A549 (cell line): ENCODE data around the gene EMC8. TPM values are rescaled to one million over a fixed set of nuclear protein-coding genes. Genes with fewer than 3 reads are reported as not detected.

Experiments used
- ATAC-seq, 2 experiments: fragments of 200-7000 bp in 1 of 2; fragments of >200 bp in 1 of 2; cut with Nextera tagmentation in 1 of 2; cut with Tn5 transposase in 1 of 2; 3 replicates each; pipeline versions ENCODE4 v1.8.0 to v1.9.1; 2018 to 2020; ENCODE audit warnings: mild to moderate bottlenecking in 1 of 2, moderate library complexity in 1 of 2
- CTCF ChIA-PET: fragments of 300-600 bp; sonication (Branson Sonifier 250); formaldehyde crosslinking; extraction: SDS; loops from one replicate; lab custom pipeline; 2021; ENCODE audit warnings: antibody characterized with exemption, inconsistent platforms; lab: Yijun Ruan, JAX
- POLR2A ChIA-PET: fragments of 350-600 bp; formaldehyde crosslinking; extraction: SDS; loops from one replicate; lab custom pipeline; 2021; ENCODE audit warnings: antibody characterized with exemption, inconsistent platforms; lab: Yijun Ruan, JAX
- DNase-seq, 2 experiments: peaks; one replicate each; pipeline versions ENCODE4 v3.0.0 to v3.0.0-alpha.2; 2011 to 2016; ENCODE audit warnings: low read depth in 1 of 2, low spot score in 1 of 2
- FAIRE-seq: peaks from 2 replicates; lab custom pipeline; 2011; peaks lifted over from hg19 to GRCh38; lab: Jason Lieb, UNC
- H3K27ac ChIP-seq, 2 experiments: fragments of >200 bp; sonication (Bioruptor Twin); formaldehyde crosslinking; 3 replicates each; pipeline ENCODE4 v1.5.1; 2016 to 2017
- H3K4me1 ChIP-seq: fragments of >200 bp; sonication (Bioruptor Twin); formaldehyde crosslinking; 3 replicates; pipeline ENCODE4 v1.6.1; 2016
- H3K4me2 ChIP-seq: fragments of >200 bp; sonication (Bioruptor Twin); formaldehyde crosslinking; 3 replicates; pipeline ENCODE4 v1.6.1; 2016
- H3K4me3 ChIP-seq: fragments of >200 bp; sonication (Bioruptor Twin); formaldehyde crosslinking; 3 replicates; pipeline ENCODE4 v1.5.1; 2016
- H3K9me3 ChIP-seq: fragments of >200 bp; sonication (Bioruptor Twin); formaldehyde crosslinking; 3 replicates; pipeline ENCODE4 v1.6.1; 2016
- ATOH8 ChIP-seq: fragments of 250-450 bp; sonication (Bioruptor Pico); IDR thresholded peaks from 2 replicates; pipeline ENCODE4 v1.5.0; 2020; ENCODE audit warnings: low read depth, mild to moderate bottlenecking, moderate library complexity
- CEBPB ChIP-seq, 2 experiments: fragments of >200 bp in 1 of 2; sonication (Bioruptor Twin) in 1 of 2; formaldehyde crosslinking in 1 of 2; IDR thresholded peaks; 2 replicates each; pipeline ENCODE4 v1.6.1; 2012 to 2016
- CHD4 ChIP-seq: fragments of 200-600 bp; sonication (generic); IDR thresholded peaks from 2 replicates; pipeline ENCODE4 v1.6.1; 2016; ENCODE audit warnings: antibody characterized with exemption, mild to moderate bottlenecking, borderline replicate concordance
- CTCF ChIP-seq: fragments of >200 bp; sonication (Bioruptor Twin); formaldehyde crosslinking; IDR thresholded peaks from 3 replicates; pipeline ENCODE4 v1.5.1; 2016
- EHMT2 ChIP-seq: fragments of 200-600 bp; sonication (generic); IDR thresholded peaks from 2 replicates; pipeline ENCODE4 v1.6.1; 2016; ENCODE audit warnings: antibody characterized with exemption, low read depth, mild to moderate bottlenecking, moderate library complexity
- EP300 ChIP-seq, 2 experiments: fragments of >200 bp; sonication (Bioruptor Twin); formaldehyde crosslinking; IDR thresholded peaks; 2 replicates in 1 of 2; 3 replicates in 1 of 2; pipeline ENCODE4 v1.6.1; 2016 to 2017
- FOSL2 ChIP-seq, 2 experiments: fragments of 450-650 bp in 1 of 2; fragments of >200 bp in 1 of 2; sonication (Bioruptor Twin) in 1 of 2; formaldehyde crosslinking; IDR thresholded peaks; 2 replicates each; pipeline versions ENCODE4 v1.5.0 to v1.6.1; 2016 to 2020; ENCODE audit warnings: mild to moderate bottlenecking in 1 of 2, moderate library complexity in 1 of 2
- HEYL ChIP-seq: fragments of 250-450 bp; sonication (Bioruptor Pico); IDR thresholded peaks from 2 replicates; pipeline ENCODE4 v1.8.0; 2021; ENCODE audit warnings: mild to moderate bottlenecking, moderate library complexity
- HOXB13 ChIP-seq: fragments of 250-450 bp; sonication (Bioruptor Pico); IDR thresholded peaks from 2 replicates; pipeline ENCODE4 v1.5.0; 2020; ENCODE audit warnings: low read depth, mild to moderate bottlenecking, moderate library complexity
- HOXB5 ChIP-seq: fragments of 250-450 bp; sonication (Bioruptor Pico); IDR thresholded peaks from 2 replicates; pipeline ENCODE4 v1.5.0; 2020; ENCODE audit warnings: mild to moderate bottlenecking, moderate library complexity
- JUN ChIP-seq, 2 experiments: fragments of >200 bp; sonication (Bioruptor Twin); formaldehyde crosslinking; IDR thresholded peaks; 2 replicates in 1 of 2; 3 replicates in 1 of 2; pipeline ENCODE4 v1.6.1; 2016 to 2017
- KDM1A ChIP-seq: fragments of 200-600 bp; sonication (generic); IDR thresholded peaks from 2 replicates; pipeline ENCODE4 v1.6.1; 2016; ENCODE audit warnings: low read depth, mild to moderate bottlenecking
- MAFK ChIP-seq: fragments of 450-650 bp; IDR thresholded peaks from 2 replicates; pipeline ENCODE4 v1.6.1; 2014; ENCODE audit not compliant: partially characterized antibody
- MAX ChIP-seq: IDR thresholded peaks from 2 replicates; pipeline ENCODE4 v1.6.1; 2012
- PHF8 ChIP-seq: fragments of 200-600 bp; sonication (generic); IDR thresholded peaks from 2 replicates; pipeline ENCODE4 v1.6.1; 2016; ENCODE audit warnings: low read depth, mild to moderate bottlenecking, antibody characterized with exemption, moderate library complexity, borderline replicate concordance
- POLR2AphosphoS2 ChIP-seq: conservative IDR thresholded peaks from 2 replicates; pipeline ENCODE4 v1.6.1; 2012; ENCODE audit warnings: low read length, improper control_type of control experiment, inconsistent platforms
- RARB ChIP-seq: fragments of 250-450 bp; sonication (Bioruptor Pico); IDR thresholded peaks from 2 replicates; pipeline ENCODE4 v1.8.0; 2021; ENCODE audit warnings: mild to moderate bottlenecking, moderate library complexity
- SREBF2 ChIP-seq: fragments of 450-650 bp; IDR thresholded peaks from 2 replicates; pipeline ENCODE4 v1.6.1; 2014; ENCODE audit warnings: mild to moderate bottlenecking, moderate library complexity
- ZFP36 ChIP-seq: fragments of 450-650 bp; IDR thresholded peaks from 2 replicates; pipeline ENCODE4 v1.6.1; 2014; ENCODE audit warnings: borderline replicate concordance; ENCODE audit not compliant: partially characterized antibody
- ZNF302 ChIP-seq: fragments of 250-450 bp; sonication (Bioruptor Pico); IDR thresholded peaks from 2 replicates; pipeline ENCODE4 v1.9.0; 2021; ENCODE audit warnings: inconsistent platforms, mild to moderate bottlenecking, moderate library complexity
- WGBS: methylation state at CpG from one replicate; pipeline ENCODE4 v1.1.6; 2017; ENCODE audit errors: missing lambda C conversion rate; 5-methylcytosine and 5-hydroxymethylcytosine counted together
- polyA plus RNA-seq, 4 experiments: library from polyadenylated mRNA; depleted of rRNA in 3 of 4; stranded (reverse); fragments of >200 nt; fragmentation: RNase III in 1 of 4; extraction: RNeasy Plus Mini Kit Qiagen cat#74134 plus additional on column Dnase treatment in 1 of 4; gene quantifications; 2 replicates in 3 of 4; 3 replicates in 1 of 4; pipeline ENCODE4 v1.2.3, GENCODE V29; 2011 to 2017
- TF ChIP-seq, protein P1 (sequence below): fragments of >200 bp; sonication (Bioruptor Twin); formaldehyde crosslinking; IDR thresholded peaks from 2 replicates; pipeline ENCODE4 v1.6.1; 2016
- TF ChIP-seq, protein P2 (sequence below): IDR thresholded peaks from 2 replicates; pipeline ENCODE4 v1.6.1; 2012

EMC8 gene
- polyA plus RNA-seq, 2 of the 4 experiments (the other 2 are of a cell fraction), result 43.0 to 53.2 TPM

- Histone ChIP-seq H3K4me1 (peaks cover 19% of the 10 kb centered on the region), H3K4me2 (no peak overlapping the region), H3K27ac (no peak overlapping the region), H3K9me3 (no peaks in the 10 kb centered on the region), H3K4me3 (no peak overlapping the region)
- TF ChIP-seq ATOH8 (CRISPR knock-in tag), result no peak
- no peak for TF ChIP-seq CEBPB (IDR thresholded peaks at IDR 0.05)
- TF ChIP-seq, protein P1, sequence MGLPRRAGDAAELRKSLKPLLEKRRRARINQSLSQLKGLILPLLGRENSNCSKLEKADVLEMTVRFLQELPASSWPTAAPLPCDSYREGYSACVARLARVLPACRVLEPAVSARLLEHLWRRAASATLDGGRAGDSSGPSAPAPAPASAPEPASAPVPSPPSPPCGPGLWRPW, result no peak
- no peak for TF ChIP-seq KDM1A
- TF ChIP-seq HOXB5 (CRISPR knock-in tag), result no peak
- no peak for TF ChIP-seq RARB
- no peak for TF ChIP-seq ZFP36
- TF ChIP-seq CTCF, result no peak
- TF ChIP-seq FOSL2 (IDR thresholded peaks at IDR 0.05), result no peak
- TF ChIP-seq FOSL2 (CRISPR knock-in tag; IDR thresholded peaks at IDR 0.05), result no peak
- TF ChIP-seq PHF8, result no peak
- no peak for FAIRE-seq
- no peak for DNase-seq
- ChIA-PET CTCF (interaction anchor here (0.6 to 1.7 kb wide), 3 partner anchors 14 to 478 kb away, joined by 3 to 7 read pairs (median 6); no protein-coding TSS in a partner anchor), POLR2A (no interaction called here)
- no peak for ATAC-seq
- WGBS, result 83% methylated on average over 7 of the region's 7 CpGs
Observed at GRCh38 chr16:85753976-85754375, 45.4 kb downstream of the EMC8 start.

DNA sequence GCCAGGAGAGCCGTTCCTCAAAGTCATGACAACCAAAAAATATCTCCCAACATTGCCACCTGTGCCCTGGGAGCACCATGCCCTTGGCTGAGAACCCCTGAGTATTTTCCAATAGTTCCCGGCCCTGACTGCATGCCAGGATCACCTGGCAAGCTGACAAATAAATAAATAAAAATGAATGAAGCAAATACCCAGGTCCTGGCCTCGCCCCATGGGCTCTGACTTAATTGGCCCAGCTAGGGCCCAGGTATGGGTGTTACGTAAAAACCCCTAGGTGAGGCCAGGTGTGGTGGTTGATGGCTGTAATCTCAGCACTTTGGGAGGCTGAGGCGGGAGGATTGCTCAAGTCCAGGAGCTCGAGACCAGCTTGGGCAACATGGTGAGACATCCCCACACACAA, 45.8 kb downstream of the EMC8 start:
- DNase-seq (no peak), FAIRE-seq (no peak), ATAC-seq (no peak)
- H3K4me3 ChIP-seq, result no peak overlapping the region
- 76% methylated on average over 6 of the region's 6 CpGs for WGBS
- no peak overlapping the region for H3K4me2 ChIP-seq
- no peak overlapping the region for H3K27ac ChIP-seq
- H3K4me1 ChIP-seq, result peaks cover 19% of the 10 kb centered on the region
- no peak for TF ChIP-seq POLR2AphosphoS2
- TF ChIP-seq MAFK, result no peak
- TF ChIP-seq CHD4, result no peak
- TF ChIP-seq ZNF302, result no peak
- no peak for TF ChIP-seq MAX
- no peak for TF ChIP-seq HOXB13 (CRISPR knock-in tag)
- TF ChIP-seq HEYL, result no peak
- TF ChIP-seq, protein P2, sequence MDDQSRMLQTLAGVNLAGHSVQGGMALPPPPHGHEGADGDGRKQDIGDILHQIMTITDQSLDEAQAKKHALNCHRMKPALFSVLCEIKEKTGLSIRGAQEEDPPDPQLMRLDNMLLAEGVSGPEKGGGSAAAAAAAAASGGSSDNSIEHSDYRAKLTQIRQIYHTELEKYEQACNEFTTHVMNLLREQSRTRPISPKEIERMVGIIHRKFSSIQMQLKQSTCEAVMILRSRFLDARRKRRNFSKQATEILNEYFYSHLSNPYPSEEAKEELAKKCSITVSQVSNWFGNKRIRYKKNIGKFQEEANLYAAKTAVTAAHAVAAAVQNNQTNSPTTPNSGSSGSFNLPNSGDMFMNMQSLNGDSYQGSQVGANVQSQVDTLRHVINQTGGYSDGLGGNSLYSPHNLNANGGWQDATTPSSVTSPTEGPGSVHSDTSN, result no peak
- no peak for TF ChIP-seq SREBF2
- no peak for TF ChIP-seq EHMT2
- no peak for TF ChIP-seq EP300 (IDR thresholded peaks at IDR 0.05)
- no peak for TF ChIP-seq JUN (IDR thresholded peaks at IDR 0.05)
- ChIA-PET POLR2A (no interaction called here), CTCF (interaction anchor here (1.5 to 1.7 kb wide), 2 partner anchors 14 to 34 kb away, joined by 6 to 7 read pairs; no protein-coding TSS in a partner anchor)
- no peaks in the 10 kb centered on the region for H3K9me3 ChIP-seq
